ENCODE results near the gene GAS7.

The GAS7 gene

DNA sequence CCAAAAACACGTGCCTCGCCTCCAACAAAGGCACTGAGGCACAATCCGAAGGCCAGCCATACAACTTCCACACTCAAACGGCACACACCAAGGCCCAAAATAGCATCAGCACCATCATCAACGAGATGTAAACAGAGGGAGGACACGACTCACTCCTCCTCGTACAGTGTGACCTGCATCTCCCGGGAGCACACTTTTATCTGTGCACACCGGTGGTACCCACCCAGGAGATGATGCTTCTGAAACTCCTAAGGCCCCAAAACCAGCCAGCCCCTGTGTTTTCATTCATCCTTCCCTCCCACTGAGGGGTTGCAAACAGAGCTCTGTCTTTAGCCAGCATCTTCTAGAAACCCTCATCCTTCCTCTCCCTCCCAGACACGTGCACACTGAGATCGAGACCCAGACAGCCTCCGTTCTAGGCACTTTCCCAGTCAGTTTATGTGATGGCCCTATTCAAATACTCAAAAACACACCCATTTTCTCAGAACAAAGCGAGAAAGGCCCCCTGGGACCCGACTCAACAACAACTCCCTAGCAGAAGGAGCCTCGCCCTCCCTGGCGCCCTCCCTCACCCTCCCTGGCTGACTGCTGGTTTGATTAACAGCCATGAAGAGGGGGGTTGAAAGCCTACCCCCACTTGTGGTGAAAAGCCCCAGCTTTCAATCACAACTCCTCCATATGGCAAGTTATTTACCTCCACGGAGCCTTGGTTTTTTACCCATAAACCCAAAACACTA is 76.3 kb downstream of the GAS7 start:
- no peak overlapping the region for H2BK120ac ChIP-seq (ENCODE audit: insufficient read depth, low read length, poor library complexity)
- no peak overlapping the region for H4K12ac ChIP-seq (ENCODE audit: low read depth, low read length)
- no CpG with 5 or more reads among the region's 17 CpGs for WGBS (ENCODE audit: extremely low coverage, insufficient coverage, insufficient read length)
- H3K4ac ChIP-seq (ENCODE audit: low read depth, low read length): peak overlapping the region; percentile 29
- H3K27me3 ChIP-seq (ENCODE audit: insufficient read depth, low read length): no peaks in the 10 kb centered on the region
- H2AK5ac ChIP-seq (ENCODE audit: low read length): peak overlapping the region; percentile 30
- H3K14ac ChIP-seq (ENCODE audit: low read length): no peak overlapping the region
- no peak overlapping the region for H4K91ac ChIP-seq (ENCODE audit: low read depth, low read length)
- H4K8ac ChIP-seq (ENCODE audit: low read depth, low read length): no peak overlapping the region
- DNase-seq: no peak
- H3K79me2 ChIP-seq (ENCODE audit: control insufficient read depth, insufficient read depth, low read length, poor library complexity): peaks cover 4% of the 10 kb centered on the region
- H3K23ac ChIP-seq (ENCODE audit: low read length): no peak overlapping the region
- no peak overlapping the region for H2BK12ac ChIP-seq (ENCODE audit: low read length)
- H2AFZ ChIP-seq (ENCODE audit: insufficient read depth, low read length, poor library complexity): no peak overlapping the region
- H3K4me3 ChIP-seq (ENCODE audit: low read depth, low read length): peak overlapping the region; percentile 10
- H3K79me1 ChIP-seq (ENCODE audit: low read length): peaks cover 13% of the 10 kb centered on the region
- no peak overlapping the region for H3K4me2 ChIP-seq (ENCODE audit: low read length)
- H3K4me1 ChIP-seq (ENCODE audit: control insufficient read depth in 1 of 2, insufficient read depth in 2 of 2, low read length in 2 of 2): peaks cover 38 to 48% of the 10 kb centered on the region in 2 experiments
- no peaks in the 10 kb centered on the region for H3K36me3 ChIP-seq (ENCODE audit: control insufficient read depth in 1 of 2, insufficient read depth in 2 of 2, low read length in 2 of 2)
- H2BK5ac ChIP-seq (ENCODE audit: low read depth, low read length, poor library complexity): no peak overlapping the region
- H3K18ac ChIP-seq (ENCODE audit: low read length): no peak overlapping the region
- no peak overlapping the region for H3K9ac ChIP-seq (ENCODE audit: low read length)
- peaks cover 3% of the 10 kb centered on the region for H3K9me3 ChIP-seq (ENCODE audit: insufficient read depth, low read depth, low read length)
- H3K27ac ChIP-seq (ENCODE audit: low read depth, low read length): no peak overlapping the region

DNA sequence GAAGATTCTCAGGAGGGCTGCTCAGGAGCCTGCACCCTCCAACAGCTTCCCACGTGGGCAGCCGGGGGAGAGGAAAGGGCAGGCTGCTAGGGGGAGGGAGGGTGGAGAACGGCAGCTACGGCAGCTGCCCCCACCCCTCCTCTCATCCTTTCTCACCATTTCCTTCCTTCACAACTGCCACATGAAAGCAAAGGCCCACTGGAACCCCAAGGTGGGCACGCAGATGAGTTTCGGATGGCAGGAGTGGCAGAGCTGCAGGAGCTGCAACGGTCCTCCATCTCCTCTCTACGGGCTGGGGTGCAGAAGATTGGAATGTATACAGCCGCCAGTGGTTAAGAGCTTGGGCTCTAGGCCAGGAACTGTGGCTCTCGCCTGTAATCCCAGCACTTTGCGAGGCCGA is 77.7 kb downstream of the GAS7 start:
- no CpG with 5 or more reads among the region's 12 CpGs for WGBS (ENCODE audit: extremely low coverage, insufficient coverage, insufficient read length)
- H4K91ac ChIP-seq (ENCODE audit: low read depth, low read length): no peak overlapping the region

DNA sequence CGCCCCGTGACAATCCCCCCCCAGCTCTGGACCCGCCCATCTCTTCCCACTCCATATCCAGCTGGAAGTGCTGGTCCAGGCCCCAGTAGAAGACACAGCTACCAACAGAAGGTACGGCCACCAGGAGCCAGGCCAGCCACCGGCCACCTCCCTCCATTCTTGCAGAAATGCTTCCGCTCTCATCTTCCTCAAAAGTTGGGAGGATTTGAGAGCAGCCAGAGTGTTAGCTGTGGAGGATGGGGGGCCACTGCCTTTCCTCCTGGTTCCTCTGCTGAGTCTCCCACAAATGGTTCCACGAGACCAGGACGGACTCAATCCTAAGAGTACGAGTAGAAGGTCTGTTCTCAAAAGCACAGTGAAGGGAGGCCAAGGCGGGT is 78.3 kb downstream of the GAS7 start:
- DNase-seq: no peak
- H4K8ac ChIP-seq (ENCODE audit: low read depth, low read length): no peak overlapping the region
- H3K9me3 ChIP-seq (ENCODE audit: insufficient read depth, low read depth, low read length): no peaks in the 10 kb centered on the region
- H3K14ac ChIP-seq (ENCODE audit: low read length): no peak overlapping the region
- H2BK12ac ChIP-seq (ENCODE audit: low read length): peak overlapping the region; percentile 12
- H3K79me1 ChIP-seq (ENCODE audit: low read length): peaks cover 16% of the 10 kb centered on the region
- no peak overlapping the region for H4K12ac ChIP-seq (ENCODE audit: low read depth, low read length)
- no peak overlapping the region for H3K27ac ChIP-seq (ENCODE audit: low read depth, low read length)
- H2BK5ac ChIP-seq (ENCODE audit: low read depth, low read length, poor library complexity): no peak overlapping the region
- no peak overlapping the region for H2BK120ac ChIP-seq (ENCODE audit: insufficient read depth, low read length, poor library complexity)
- H3K4me1 ChIP-seq (ENCODE audit: control insufficient read depth in 1 of 2, insufficient read depth in 2 of 2, low read length in 2 of 2): peaks cover 42 to 49% of the 10 kb centered on the region in 2 experiments
- H3K79me2 ChIP-seq (ENCODE audit: control insufficient read depth, insufficient read depth, low read length, poor library complexity): peaks cover 4% of the 10 kb centered on the region
- H4K91ac ChIP-seq (ENCODE audit: low read depth, low read length): no peak overlapping the region
- no peak overlapping the region for H3K9ac ChIP-seq (ENCODE audit: low read length)
- H3K18ac ChIP-seq (ENCODE audit: low read length): no peak overlapping the region
- H2AK5ac ChIP-seq (ENCODE audit: low read length): peak overlapping the region; percentile 7
- no peak overlapping the region for H3K4ac ChIP-seq (ENCODE audit: low read depth, low read length)
- H3K27me3 ChIP-seq (ENCODE audit: insufficient read depth, low read length): no peaks in the 10 kb centered on the region
- no peak overlapping the region for H2AFZ ChIP-seq (ENCODE audit: insufficient read depth, low read length, poor library complexity)
- WGBS (ENCODE audit: extremely low coverage, insufficient coverage, insufficient read length): no CpG with 5 or more reads among the region's 10 CpGs
- H3K4me3 ChIP-seq (ENCODE audit: low read depth, low read length): no peak overlapping the region
- no peak overlapping the region for H3K4me2 ChIP-seq (ENCODE audit: low read length)
- H3K36me3 ChIP-seq (ENCODE audit: control insufficient read depth in 1 of 2, insufficient read depth in 2 of 2, low read length in 2 of 2): no peaks in the 10 kb centered on the region
- H3K23ac ChIP-seq (ENCODE audit: low read length): no peak overlapping the region

More for the DNA sequence above, 77.7 kb downstream of the GAS7 start:
- Histone ChIP-seq H3K27me3 (ENCODE audit: insufficient read depth, low read length) (no peaks in the 10 kb centered on the region), H3K4me1 (ENCODE audit: control insufficient read depth in 1 of 2, insufficient read depth in 2 of 2, low read length in 2 of 2) (peaks cover 36 to 43% of the 10 kb centered on the region in 2 experiments), H3K27ac (ENCODE audit: low read depth, low read length) (no peak overlapping the region), H4K8ac (ENCODE audit: low read depth, low read length) (no peak overlapping the region), H3K23ac (ENCODE audit: low read length) (no peak overlapping the region), H3K4ac (ENCODE audit: low read depth, low read length) (no peak overlapping the region), H2BK120ac (ENCODE audit: insufficient read depth, low read length, poor library complexity) (no peak overlapping the region), H3K79me1 (ENCODE audit: low read length) (peaks cover 11% of the 10 kb centered on the region), H2BK12ac (ENCODE audit: low read length) (no peak overlapping the region), H3K79me2 (ENCODE audit: control insufficient read depth, insufficient read depth, low read length, poor library complexity) (peaks cover 4% of the 10 kb centered on the region), H3K14ac (ENCODE audit: low read length) (no peak overlapping the region), H3K4me2 (ENCODE audit: low read length) (no peak overlapping the region), H2AK5ac (ENCODE audit: low read length) (no peak overlapping the region), H3K36me3 (ENCODE audit: control insufficient read depth in 1 of 2, insufficient read depth in 2 of 2, low read length in 2 of 2) (no peaks in the 10 kb centered on the region), H3K18ac (ENCODE audit: low read length) (no peak overlapping the region), H3K4me3 (ENCODE audit: low read depth, low read length) (no peak overlapping the region), H3K9me3 (ENCODE audit: insufficient read depth, low read depth, low read length) (no peaks in the 10 kb centered on the region), H2BK5ac (ENCODE audit: low read depth, low read length, poor library complexity) (no peak overlapping the region), H4K12ac (ENCODE audit: low read depth, low read length) (no peak overlapping the region), H3K9ac (ENCODE audit: low read length) (no peak overlapping the region), H2AFZ (ENCODE audit: insufficient read depth, low read length, poor library complexity) (no peak overlapping the region)
- no peak for DNase-seq

DNA sequence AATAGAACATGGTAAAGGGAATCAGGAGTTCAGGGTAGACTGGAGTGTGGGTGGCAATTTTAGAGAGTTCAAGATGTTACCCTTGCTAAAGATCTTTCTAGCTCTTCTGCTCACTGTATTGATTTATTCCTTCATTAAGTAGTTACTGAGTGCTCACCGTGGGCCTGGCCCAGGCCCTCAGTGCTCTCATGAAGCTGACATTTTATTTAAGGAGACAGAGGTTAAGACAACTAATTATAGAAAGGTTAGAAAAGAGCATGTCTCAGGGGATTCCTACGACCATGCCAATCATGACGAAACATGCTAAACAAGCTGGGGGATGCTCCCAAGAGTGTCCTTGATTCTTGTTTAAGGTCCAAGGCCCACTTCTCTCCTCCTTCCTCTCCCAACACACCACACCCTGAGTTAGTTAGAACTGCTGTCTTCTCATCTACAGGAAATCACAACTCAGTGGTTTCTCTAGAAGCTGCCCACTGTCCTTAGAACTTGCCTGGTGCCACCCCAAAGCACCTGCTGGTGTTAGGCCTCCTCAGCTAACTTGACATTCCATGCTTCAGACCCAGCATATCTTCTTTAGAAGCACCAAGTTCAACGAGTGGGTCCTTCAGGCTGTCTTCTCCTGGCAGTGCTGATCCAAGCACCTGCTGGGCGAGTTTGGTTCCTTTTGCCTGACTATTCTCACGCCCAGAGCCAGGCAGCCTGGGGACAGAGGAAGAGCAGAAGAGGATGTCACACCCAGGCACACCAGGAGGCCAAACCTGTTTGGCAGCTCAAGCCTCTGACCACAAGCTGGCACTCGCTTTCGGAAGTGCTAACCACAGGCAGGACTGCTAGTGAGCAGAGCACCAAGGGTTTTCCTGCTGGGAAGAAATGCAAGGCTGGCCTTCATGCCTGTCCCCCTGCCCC is 79.0 kb downstream of the GAS7 start:
- peak overlapping the region; percentile 13 for H3K4me2 ChIP-seq (ENCODE audit: low read length)
- H3K4me3 ChIP-seq (ENCODE audit: low read depth, low read length): no peak overlapping the region
- H4K12ac ChIP-seq (ENCODE audit: low read depth, low read length): no peak overlapping the region
- no peak overlapping the region for H3K27ac ChIP-seq (ENCODE audit: low read depth, low read length)
- H2BK120ac ChIP-seq (ENCODE audit: insufficient read depth, low read length, poor library complexity): no peak overlapping the region
- H3K79me1 ChIP-seq (ENCODE audit: low read length): peaks cover 18% of the 10 kb centered on the region
- no peak overlapping the region for H2BK12ac ChIP-seq (ENCODE audit: low read length)
- H3K4ac ChIP-seq (ENCODE audit: low read depth, low read length): no peak overlapping the region
- no peak overlapping the region for H4K91ac ChIP-seq (ENCODE audit: low read depth, low read length)
- H2AFZ ChIP-seq (ENCODE audit: insufficient read depth, low read length, poor library complexity): no peak overlapping the region
- no peaks in the 10 kb centered on the region for H3K36me3 ChIP-seq (ENCODE audit: control insufficient read depth in 1 of 2, insufficient read depth in 2 of 2, low read length in 2 of 2)
- no peak overlapping the region for H2BK5ac ChIP-seq (ENCODE audit: low read depth, low read length, poor library complexity)
- H3K9ac ChIP-seq (ENCODE audit: low read length): no peak overlapping the region
- no peaks in the 10 kb centered on the region for H3K27me3 ChIP-seq (ENCODE audit: insufficient read depth, low read length)
- no peak overlapping the region for H2AK5ac ChIP-seq (ENCODE audit: low read length)
- no peak overlapping the region for H3K14ac ChIP-seq (ENCODE audit: low read length)
- peak; percentile 94 for DNase-seq
- H3K18ac ChIP-seq (ENCODE audit: low read length): no peak overlapping the region
- H3K23ac ChIP-seq (ENCODE audit: low read length): no peak overlapping the region
- H3K4me1 ChIP-seq (ENCODE audit: control insufficient read depth in 1 of 2, insufficient read depth in 2 of 2, low read length in 2 of 2): peaks cover 47 to 54% of the 10 kb centered on the region in 2 experiments
- WGBS (ENCODE audit: extremely low coverage, insufficient coverage, insufficient read length): no CpG with 5 or more reads among the region's 8 CpGs
- H4K8ac ChIP-seq (ENCODE audit: low read depth, low read length): no peak overlapping the region
- peaks cover 4% of the 10 kb centered on the region for H3K79me2 ChIP-seq (ENCODE audit: control insufficient read depth, insufficient read depth, low read length, poor library complexity)
- H3K9me3 ChIP-seq (ENCODE audit: insufficient read depth, low read depth, low read length): no peaks in the 10 kb centered on the region

Data from trophoblast cell (in vitro differentiated cells and primary cell).